CD14-positive monocyte (primary cell): Measurements from ENCODE around the gene MSTN. TPM values are rescaled to one million over a fixed set of nuclear protein-coding genes. Genes with fewer than 3 reads are reported as not detected.

ENCODE experiments used
- DNase-seq, 3 donors: peaks; one replicate each; pipeline ENCODE4 v3.0.0-alpha.2; 2011 to 2022
- H2AFZ ChIP-seq: 2 replicates; pipeline ENCODE4 v1.6.0; 2012; ENCODE audit warnings: mild to moderate bottlenecking, low read depth, low read length, inconsistent platforms; ENCODE audit not compliant: insufficient read depth, poor library complexity, severe bottlenecking
- H3K27ac ChIP-seq, 2 donors: 1 replicate in 1 of 2; 2 replicates in 1 of 2; pipeline ENCODE4 v1.5.1; 2012 to 2013; ENCODE audit warnings: low read length in 2 of 2, control low read depth in 1 of 2, inconsistent platforms in 1 of 2, low read depth in 1 of 2, mild to moderate bottlenecking in 1 of 2
- H3K27me3 ChIP-seq, 2 donors: one replicate each; pipeline versions ENCODE4 v1.6.0 to v1.6.1; 2011 to 2013; ENCODE audit warnings: low read length in 2 of 2; ENCODE audit not compliant: control insufficient read depth in 2 of 2, insufficient read depth in 2 of 2
- H3K36me3 ChIP-seq, 2 donors: replicated peaks in 1 of 2; 1 replicate in 1 of 2; 2 replicates in 1 of 2; pipeline versions ENCODE4 v1.5.1 to v1.6.1; 2012 to 2013; ENCODE audit warnings: low read length in 2 of 2, control low read depth in 1 of 2, inconsistent platforms in 1 of 2, mild to moderate bottlenecking in 1 of 2; ENCODE audit not compliant: insufficient read depth in 2 of 2, control insufficient read depth in 1 of 2
- H3K4me1 ChIP-seq, 2 donors: 1 replicate in 1 of 2; 2 replicates in 1 of 2; pipeline versions ENCODE4 v1.5.1 to v1.6.1; 2012 to 2013; ENCODE audit warnings: low read length in 2 of 2, control low read depth in 1 of 2, inconsistent platforms in 1 of 2, mild to moderate bottlenecking in 1 of 2, moderate library complexity in 1 of 2; ENCODE audit not compliant: insufficient read depth in 2 of 2, control insufficient read depth in 1 of 2
- H3K4me2 ChIP-seq: replicated peaks from 2 replicates; pipeline ENCODE3; 2012; ENCODE audit warnings: low read length, moderate library complexity, mild to moderate bottlenecking; ENCODE audit not compliant: poor library complexity, severe bottlenecking; ENCODE audit errors: extremely low read depth
- H3K4me3 ChIP-seq, 3 experiments: fragments of 200-600 bp in 1 of 3; sonication (generic) in 1 of 3; replicated peaks in 1 of 3; 1 replicate in 2 of 3; 2 replicates in 1 of 3; pipeline ENCODE4 v1.5.1; 2011 to 2013; ENCODE audit warnings: low read length in 3 of 3, mild to moderate bottlenecking in 3 of 3, control low read depth in 2 of 3, low read depth in 2 of 3, inconsistent platforms in 1 of 3, moderate library complexity in 1 of 3
- H3K79me2 ChIP-seq: 2 replicates; pipeline ENCODE4 v1.6.0; 2012; ENCODE audit warnings: mild to moderate bottlenecking, control low read depth, inconsistent platforms, low read length, moderate library complexity; ENCODE audit not compliant: insufficient read depth
- H3K9ac ChIP-seq: 2 replicates; pipeline ENCODE4 v1.6.0; 2017; ENCODE audit warnings: low read length, mild to moderate bottlenecking; ENCODE audit not compliant: insufficient read depth, poor library complexity, severe bottlenecking
- H3K9me3 ChIP-seq, 2 donors: replicated peaks in 1 of 2; 1 replicate in 1 of 2; 2 replicates in 1 of 2; pipeline versions ENCODE4 v1.5.1 to v1.6.1; 2012 to 2013; ENCODE audit warnings: low read length in 2 of 2, control low read depth in 1 of 2; ENCODE audit not compliant: control insufficient read depth in 1 of 2, insufficient read depth in 1 of 2
- H4K20me1 ChIP-seq: 2 replicates; pipeline ENCODE4 v1.6.0; 2012; ENCODE audit warnings: mild to moderate bottlenecking, low read length, control low read depth, moderate library complexity; ENCODE audit not compliant: insufficient read depth
- H3K27ac Mint-ChIP-seq, 7 donors: one replicate each; pipeline ENCODE4 v1.8.0; 2020; ENCODE audit warnings: mild to moderate bottlenecking in 7 of 7, mixed read lengths in 7 of 7, moderate library complexity in 6 of 7, inconsistent platforms in 2 of 7
- H3K27me3 Mint-ChIP-seq, 3 donors: one replicate each; pipeline ENCODE4 v1.8.0; 2021 to 2022; ENCODE audit warnings: low read depth in 3 of 3, mild to moderate bottlenecking in 3 of 3, mixed read lengths in 3 of 3, moderate library complexity in 3 of 3, inconsistent platforms in 1 of 3
- H3K36me3 Mint-ChIP-seq, 2 donors: one replicate each; pipeline ENCODE4 v1.8.0; 2020; ENCODE audit warnings: mixed read lengths in 2 of 2, inconsistent platforms in 1 of 2, mild to moderate bottlenecking in 1 of 2
- H3K4me1 Mint-ChIP-seq: one replicate; pipeline ENCODE4 v1.8.0; 2020; ENCODE audit warnings: mild to moderate bottlenecking, mixed read lengths
- H3K4me3 Mint-ChIP-seq, 2 donors: one replicate each; pipeline ENCODE4 v1.8.0; 2020; ENCODE audit warnings: mild to moderate bottlenecking in 2 of 2, mixed read lengths in 2 of 2, moderate library complexity in 1 of 2
- H3K9me3 Mint-ChIP-seq, 7 donors: one replicate each; pipeline ENCODE4 v1.8.0; 2020 to 2022; ENCODE audit warnings: mixed read lengths in 7 of 7, mild to moderate bottlenecking in 6 of 7, moderate library complexity in 6 of 7, inconsistent platforms in 2 of 7
- WGBS: methylation state at CpG from one replicate; pipeline ENCODE4 v1.1.5; 2013; ENCODE audit warnings: missing lambda C conversion rate; ENCODE audit not compliant: insufficient coverage; 5-methylcytosine and 5-hydroxymethylcytosine counted together
- intact Hi-C, 2 donors: fragments of 100-400 bp; cut with micrococcal nuclease; formaldehyde crosslinking; loops; one replicate each; pipeline versions ENCODE4 v1.15.0 to v1.15.1; 2023
- polyA plus RNA-seq, 3 donors: library from polyadenylated mRNA; depleted of rRNA in 1 of 3; unstranded in 2 of 3; stranded (reverse) in 1 of 3; fragments of 300-500 nt in 2 of 3; fragments of >200 nt in 1 of 3; fragmentation: Illumina TruSeq in 2 of 3; gene quantifications; 1 replicate in 2 of 3; 2 replicates in 1 of 3; pipeline ENCODE4 v1.2.3, GENCODE V29; 2012 to 2021
- TF ChIP-seq, protein P1 (sequence below): fragments of 200-600 bp; IDR thresholded peaks from one replicate; pipeline ENCODE4 v1.8.0; 2022; ENCODE audit warnings: antibody characterized with exemption, mild to moderate bottlenecking

Gene MSTN
- polyA plus RNA-seq, 3 donors: not detected

DNA sequence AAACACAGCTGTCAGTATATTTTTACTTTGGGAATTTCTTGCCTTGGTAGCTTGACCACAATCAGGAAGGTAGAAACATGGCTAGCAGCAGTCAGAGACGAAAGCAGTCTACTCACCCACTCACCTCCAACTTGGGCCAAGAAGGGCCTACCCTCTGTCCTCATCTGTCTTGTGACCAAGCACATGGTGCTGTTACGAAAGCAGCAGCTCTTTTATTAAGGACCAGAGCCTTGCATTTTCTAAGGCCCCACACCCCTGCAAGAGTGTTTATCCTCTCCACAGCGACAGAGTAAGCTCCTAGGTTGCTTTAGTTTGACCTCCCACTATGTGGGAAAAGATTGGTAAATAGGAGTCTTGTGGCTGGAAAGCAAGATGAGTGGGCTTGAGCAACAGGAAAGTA, 31.3 kb upstream of the MSTN start:
- 100% methylated on average over 1 of the region's 3 CpGs for WGBS
- Histone ChIP-seq H2AFZ (peak overlapping the region; percentile 29), H3K27ac (no peak overlapping the region), H3K9me3 (no peaks in the 10 kb centered on the region), H3K79me2 (no peaks in the 10 kb centered on the region), H3K27me3 (no peaks in the 10 kb centered on the region), H3K4me2 (no peak overlapping the region), H3K4me3 (no peak overlapping the region), H3K36me3 (no peaks in the 10 kb centered on the region), H4K20me1 (no peaks in the 10 kb centered on the region), H3K9ac (no peak overlapping the region), H3K4me1 (no peaks in the 10 kb centered on the region)
- H3K27me3 Mint-ChIP-seq: no peaks in the 10 kb centered on the region
- H3K27ac Mint-ChIP-seq: no peak overlapping the region
- no peaks in the 10 kb centered on the region for H3K4me1 Mint-ChIP-seq
- no peaks in the 10 kb centered on the region for H3K36me3 Mint-ChIP-seq
- H3K4me3 Mint-ChIP-seq: no peak overlapping the region
- TF ChIP-seq, protein P1, sequence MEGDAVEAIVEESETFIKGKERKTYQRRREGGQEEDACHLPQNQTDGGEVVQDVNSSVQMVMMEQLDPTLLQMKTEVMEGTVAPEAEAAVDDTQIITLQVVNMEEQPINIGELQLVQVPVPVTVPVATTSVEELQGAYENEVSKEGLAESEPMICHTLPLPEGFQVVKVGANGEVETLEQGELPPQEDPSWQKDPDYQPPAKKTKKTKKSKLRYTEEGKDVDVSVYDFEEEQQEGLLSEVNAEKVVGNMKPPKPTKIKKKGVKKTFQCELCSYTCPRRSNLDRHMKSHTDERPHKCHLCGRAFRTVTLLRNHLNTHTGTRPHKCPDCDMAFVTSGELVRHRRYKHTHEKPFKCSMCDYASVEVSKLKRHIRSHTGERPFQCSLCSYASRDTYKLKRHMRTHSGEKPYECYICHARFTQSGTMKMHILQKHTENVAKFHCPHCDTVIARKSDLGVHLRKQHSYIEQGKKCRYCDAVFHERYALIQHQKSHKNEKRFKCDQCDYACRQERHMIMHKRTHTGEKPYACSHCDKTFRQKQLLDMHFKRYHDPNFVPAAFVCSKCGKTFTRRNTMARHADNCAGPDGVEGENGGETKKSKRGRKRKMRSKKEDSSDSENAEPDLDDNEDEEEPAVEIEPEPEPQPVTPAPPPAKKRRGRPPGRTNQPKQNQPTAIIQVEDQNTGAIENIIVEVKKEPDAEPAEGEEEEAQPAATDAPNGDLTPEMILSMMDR: no peak
- peaks cover 0 to 4% (median 2%) of the 10 kb centered on the region in 7 donors for H3K9me3 Mint-ChIP-seq
- no peak for DNase-seq
- intact Hi-C loops: loop anchor here in 1 of 2 donors (5.0 kb wide), 1 partner anchor 279 kb away; no protein-coding TSS in a partner anchor

DNA sequence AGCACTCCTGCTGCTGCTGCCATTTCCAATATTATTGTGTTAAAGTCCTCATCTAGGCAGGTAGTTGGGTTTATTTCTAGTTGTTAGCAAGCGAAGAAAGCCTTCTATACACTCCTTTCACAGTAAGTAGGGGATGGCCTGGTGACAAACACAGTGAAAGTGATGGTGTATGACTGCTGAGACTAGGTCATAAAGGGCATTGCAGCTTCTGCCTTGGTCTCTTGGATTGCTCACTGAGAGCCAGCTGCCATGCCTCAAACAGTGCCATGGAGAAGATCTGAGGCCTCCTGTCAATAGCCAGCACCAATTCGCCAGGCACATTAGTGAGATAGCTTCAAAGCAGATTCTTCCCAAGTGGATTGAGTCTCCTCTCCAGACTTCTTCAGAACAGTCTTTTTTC, 27.6 kb upstream of the MSTN start:
- TF ChIP-seq, protein P1: no peak
- no peak overlapping the region for H3K4me3 Mint-ChIP-seq
- H2AFZ ChIP-seq: no peak overlapping the region
- H3K9me3 Mint-ChIP-seq: no peaks in the 10 kb centered on the region
- H3K9me3 ChIP-seq: no peaks in the 10 kb centered on the region
- no peaks in the 10 kb centered on the region for H3K27me3 Mint-ChIP-seq
- H3K4me1 Mint-ChIP-seq: no peaks in the 10 kb centered on the region
- intact Hi-C loops: loop anchor here in 1 of 2 donors (5.0 kb wide), 1 partner anchor 282 kb away; no protein-coding TSS in a partner anchor
- H3K27me3 ChIP-seq: no peaks in the 10 kb centered on the region
- 100% methylated on average over 1 of the region's 2 CpGs for WGBS
- H3K9ac ChIP-seq: no peak overlapping the region
- H4K20me1 ChIP-seq: no peaks in the 10 kb centered on the region
- no peaks in the 10 kb centered on the region for H3K36me3 Mint-ChIP-seq
- no peaks in the 10 kb centered on the region for H3K79me2 ChIP-seq
- H3K36me3 ChIP-seq: no peaks in the 10 kb centered on the region
- no peak overlapping the region for H3K4me2 ChIP-seq
- H3K27ac ChIP-seq: no peak overlapping the region
- no peaks in the 10 kb centered on the region for H3K4me1 ChIP-seq
- H3K27ac Mint-ChIP-seq: no peak overlapping the region
- DNase-seq: no peak
- H3K4me3 ChIP-seq: no peak overlapping the region
